ENCODE data around the gene BCAP31.
"Not testable (repeated sequence)": the region's sequence is repeated elsewhere in the genome, so short reads cannot be mapped to it uniquely, and the experiment has no call there.

The BCAP31 gene

GRCh38 chrX:153762626-153763173 lies 38.5 kb upstream of the BCAP31 start:
- no peak for FAIRE-seq

GRCh38 chrX:153761863-153762262 lies 37.7 kb upstream of the BCAP31 start:
- FAIRE-seq: no peak

GRCh38 chrX:153755136-153755535 lies 30.9 kb upstream of the BCAP31 start:
- FAIRE-seq: no peak

- no peak for FAIRE-seq
These were observed 26.1 kb upstream of the BCAP31 start for GRCh38 chrX:153750127-153750774.

- not testable (repeated sequence) for FAIRE-seq
These were observed 24.8 kb upstream of the BCAP31 start for GRCh38 chrX:153749017-153749416.

GRCh38 chrX:153746991-153747390 lies 22.8 kb upstream of the BCAP31 start:
- FAIRE-seq: not testable (repeated sequence)

- no peak for FAIRE-seq
These were observed 22.2 kb upstream of the BCAP31 start for GRCh38 chrX:153746359-153746758.

GRCh38 chrX:153745067-153745433 lies 20.9 kb upstream of the BCAP31 start:
- FAIRE-seq: not testable (repeated sequence)

GRCh38 chrX:153744210-153745066 lies 20.3 kb upstream of the BCAP31 start:
- no peak for FAIRE-seq

- not testable (repeated sequence) for FAIRE-seq
These were observed 19.5 kb upstream of the BCAP31 start for GRCh38 chrX:153743468-153744209.

GRCh38 chrX:153742796-153743467 lies 18.7 kb upstream of the BCAP31 start:
- not testable (repeated sequence) for FAIRE-seq

- FAIRE-seq: not testable (repeated sequence)
These were observed 17.9 kb upstream of the BCAP31 start for GRCh38 chrX:153742111-153742510.

GRCh38 chrX:153741446-153741845 lies 17.3 kb upstream of the BCAP31 start:
- FAIRE-seq: no peak

GRCh38 chrX:153740631-153741222 lies 16.5 kb upstream of the BCAP31 start:
- no peak for FAIRE-seq

- no peak for FAIRE-seq
These were observed 15.7 kb upstream of the BCAP31 start for GRCh38 chrX:153739754-153740486.

GRCh38 chrX:153738056-153738605 lies 13.9 kb upstream of the BCAP31 start:
- FAIRE-seq: no peak

- FAIRE-seq: no peak
These were observed 12.8 kb upstream of the BCAP31 start for GRCh38 chrX:153736871-153737441.

- no peak for FAIRE-seq
These were observed 12.1 kb upstream of the BCAP31 start for GRCh38 chrX:153736071-153736820.

GRCh38 chrX:153735274-153735673 lies 11.1 kb upstream of the BCAP31 start:
- FAIRE-seq: no peak

GRCh38 chrX:153734871-153735270 lies 10.7 kb upstream of the BCAP31 start:
- no peak for FAIRE-seq
